HepG2 (cell line): ENCODE results near the gene NPB. TPM values are rescaled to one million over a fixed set of nuclear protein-coding genes. Genes with fewer than 3 reads are reported as not detected.

Experiments used
- FOSL1 ChIP-seq: sonication (generic); formaldehyde crosslinking; IDR thresholded peaks from 2 replicates; pipeline ENCODE4 v1.9.0; 2021; ENCODE audit warnings: missing genetic modification reagents, borderline replicate concordance
- GZF1 ChIP-seq: sonication (generic); formaldehyde crosslinking; IDR thresholded peaks from 2 replicates; pipeline ENCODE4 v1.5.1; 2020; ENCODE audit warnings: mild to moderate bottlenecking, missing genetic modification reagents
- JARID2 ChIP-seq: sonication (generic); formaldehyde crosslinking; IDR thresholded peaks from 2 replicates; pipeline ENCODE4 v1.8.1; 2023; ENCODE audit warnings: missing genetic modification reagents, inconsistent platforms; ENCODE audit not compliant: insufficient replicate concordance
- MXD4 ChIP-seq: IDR thresholded peaks from 2 replicates; pipeline ENCODE4 v1.6.1; 2016; ENCODE audit warnings: mild to moderate bottlenecking, missing biosample characterization, missing genetic modification reagents
- NFKBIZ ChIP-seq: IDR thresholded peaks from 2 replicates; pipeline ENCODE4 v1.6.1; 2018; ENCODE audit warnings: missing genetic modification reagents, missing compliant biosample characterization
- TCF12 ChIP-seq, 2 experiments: fragments of 450-650 bp in 1 of 2; sonication (generic) in 1 of 2; formaldehyde crosslinking in 1 of 2; IDR thresholded peaks; 2 replicates each; pipeline versions ENCODE4 v1.6.1 to v1.8.0; 2017 to 2022; ENCODE audit warnings: antibody characterized with exemption in 1 of 2, mild to moderate bottlenecking in 1 of 2, missing genetic modification reagents in 1 of 2, moderate library complexity in 1 of 2
- TFDP2 ChIP-seq: sonication (generic); formaldehyde crosslinking; IDR thresholded peaks from 2 replicates; pipeline ENCODE4 v1.4.0; 2020; ENCODE audit warnings: missing genetic modification reagents
- ZNF20 ChIP-seq: sonication (generic); formaldehyde crosslinking; IDR thresholded peaks from 2 replicates; pipeline ENCODE4 v1.4.0; 2020; ENCODE audit warnings: mild to moderate bottlenecking, moderate library complexity, missing genetic modification reagents
- ZNF235 ChIP-seq: sonication (generic); formaldehyde crosslinking; IDR thresholded peaks from 2 replicates; pipeline ENCODE4 v1.8.1; 2023; ENCODE audit warnings: mild to moderate bottlenecking, missing genetic modification reagents, borderline replicate concordance
- ZNF280D ChIP-seq: sonication (generic); formaldehyde crosslinking; IDR thresholded peaks from 2 replicates; pipeline ENCODE4 v1.5.1; 2020; ENCODE audit warnings: mild to moderate bottlenecking, missing genetic modification reagents
- ZNF34 ChIP-seq: sonication (generic); formaldehyde crosslinking; IDR thresholded peaks from 2 replicates; pipeline ENCODE4 v1.4.0; 2020; ENCODE audit warnings: mild to moderate bottlenecking, missing genetic modification reagents, borderline replicate concordance
- ZNF383 ChIP-seq: sonication (generic); formaldehyde crosslinking; IDR thresholded peaks from 2 replicates; pipeline ENCODE4 v1.4.0; 2020; ENCODE audit warnings: missing genetic modification reagents, mild to moderate bottlenecking, borderline replicate concordance
- ZNF614 ChIP-seq: IDR thresholded peaks from 2 replicates; pipeline ENCODE4 v1.6.1; 2018; ENCODE audit warnings: missing biosample characterization, missing genetic modification reagents, inconsistent platforms, borderline replicate concordance
- ZNF782 ChIP-seq: sonication (generic); formaldehyde crosslinking; IDR thresholded peaks from 2 replicates; pipeline ENCODE4 v1.4.0; 2020; ENCODE audit warnings: missing genetic modification reagents, mild to moderate bottlenecking, borderline replicate concordance
- ZNF883 ChIP-seq: sonication (generic); formaldehyde crosslinking; IDR thresholded peaks from 2 replicates; pipeline ENCODE4 v1.5.1; 2020; ENCODE audit warnings: mild to moderate bottlenecking, missing genetic modification reagents; ENCODE audit errors: not compliant biosample characterization
- polyA plus RNA-seq, 8 experiments: library from polyadenylated mRNA; depleted of rRNA in 3 of 8; stranded (reverse) in 7 of 8; unstranded in 1 of 8; fragments of >200 nt; fragmentation: Illumina TruSeq in 4 of 8; extraction: Trizol in 4 of 8; gene quantifications; 2 replicates each; pipeline versions ENCODE4 v1.2.1 to v1.2.3, GENCODE V29; 2011 to 2016; ENCODE audit warnings: low read depth in 4 of 8, missing spikeins in 1 of 8, mixed read lengths in 1 of 8; ENCODE audit not compliant: insufficient read depth in 1 of 8
- total RNA-seq, 5 experiments: library from RNA; depleted of rRNA; stranded (reverse); fragments of >200 nt; fragmentation: Illumina TruSeq; extraction: Trizol; gene quantifications; 2 replicates each; pipeline ENCODE4 v1.2.3, GENCODE V29; 2016; ENCODE audit warnings: low read depth in 1 of 5
- TF ChIP-seq, protein P1 (sequence below): sonication (generic); formaldehyde crosslinking; conservative IDR thresholded peaks from 2 replicates; pipeline ENCODE4 v1.4.0; 2020; ENCODE audit warnings: missing genetic modification reagents
- TF ChIP-seq, protein P2 (sequence below): sonication (generic); formaldehyde crosslinking; IDR thresholded peaks from 2 replicates; pipeline ENCODE4 v1.8.0; 2022; ENCODE audit warnings: mild to moderate bottlenecking, missing genetic modification reagents; ENCODE audit not compliant: insufficient replicate concordance
- TF ChIP-seq, protein P3 (sequence below): sonication (generic); formaldehyde crosslinking; IDR thresholded peaks from 2 replicates; pipeline ENCODE4 v1.8.0; 2022; ENCODE audit warnings: low read depth, missing genetic modification reagents

Gene NPB
- total and polyA plus RNA-seq, 2 of the 13 experiments (the other 11 are each of a cell fraction or from before 2014, with no cell fraction given): 0.11 to 0.93 TPM

DNA sequence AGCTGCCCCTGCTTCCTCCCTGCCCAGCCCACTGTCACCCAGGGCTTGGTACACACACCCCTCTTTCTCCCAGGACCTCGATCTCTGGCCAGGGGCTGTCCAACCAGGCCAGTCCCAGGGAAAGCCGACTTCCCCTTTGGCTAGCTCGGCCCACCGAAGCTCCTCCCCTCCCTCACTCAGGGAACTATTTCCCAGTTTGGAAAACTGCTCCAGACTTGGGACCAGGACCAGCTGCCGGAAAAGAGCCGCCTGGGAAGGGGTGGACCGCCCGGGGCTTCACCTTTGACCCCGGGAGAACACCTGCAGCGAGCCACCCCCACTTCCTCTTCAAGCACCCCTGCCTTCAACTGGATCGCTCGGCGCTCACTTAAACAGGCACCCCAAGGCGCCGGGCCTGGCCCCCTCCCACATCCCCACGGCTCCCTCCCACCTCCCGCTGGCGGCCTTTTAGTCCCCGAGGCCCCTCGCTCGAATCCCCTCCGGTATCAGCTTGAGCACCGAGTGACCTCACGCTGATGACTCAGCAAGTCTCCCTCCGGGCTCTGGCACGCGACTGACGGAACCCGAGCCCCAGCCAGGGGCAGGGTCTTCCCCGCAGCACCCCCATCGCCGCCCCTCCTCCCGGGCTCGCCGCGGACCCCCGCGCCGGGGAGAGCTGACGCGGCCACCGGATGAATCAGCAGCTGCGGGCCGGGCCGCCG, 24.6 kb downstream of the NPB start (continued):
- TF ChIP-seq ZNF34 (CRISPR knock-in tag) (no peak), TCF12 (IDR thresholded peaks at IDR 0.05) (no peak), TCF12 (CRISPR knock-in tag; IDR thresholded peaks at IDR 0.05) (no peak), ZNF614 (CRISPR knock-in tag) (peak; percentile 17; the same call in 1 of the 2 replicates), JARID2 (CRISPR knock-in tag) (no peak), FOSL1 (CRISPR knock-in tag) (no peak; the same call in 1 of the 2 replicates), ZNF782 (CRISPR knock-in tag) (no peak; the same call in 1 of the 2 replicates), ZNF20 (CRISPR knock-in tag) (no peak), ZNF235 (CRISPR knock-in tag) (no peak), NFKBIZ (CRISPR knock-in tag) (no peak), MXD4 (CRISPR knock-in tag) (peak; percentile 61; the same call in 1 of the 2 replicates), TFDP2 (CRISPR knock-in tag) (0 out of 2 replicates have a peak, but pooled peaks have one; percentile 39), ZNF883 (CRISPR knock-in tag) (peak; percentile 40), ZNF280D (CRISPR knock-in tag) (no peak), ZNF383 (no peak), GZF1 (no peak)
- TF ChIP-seq, protein P1, sequence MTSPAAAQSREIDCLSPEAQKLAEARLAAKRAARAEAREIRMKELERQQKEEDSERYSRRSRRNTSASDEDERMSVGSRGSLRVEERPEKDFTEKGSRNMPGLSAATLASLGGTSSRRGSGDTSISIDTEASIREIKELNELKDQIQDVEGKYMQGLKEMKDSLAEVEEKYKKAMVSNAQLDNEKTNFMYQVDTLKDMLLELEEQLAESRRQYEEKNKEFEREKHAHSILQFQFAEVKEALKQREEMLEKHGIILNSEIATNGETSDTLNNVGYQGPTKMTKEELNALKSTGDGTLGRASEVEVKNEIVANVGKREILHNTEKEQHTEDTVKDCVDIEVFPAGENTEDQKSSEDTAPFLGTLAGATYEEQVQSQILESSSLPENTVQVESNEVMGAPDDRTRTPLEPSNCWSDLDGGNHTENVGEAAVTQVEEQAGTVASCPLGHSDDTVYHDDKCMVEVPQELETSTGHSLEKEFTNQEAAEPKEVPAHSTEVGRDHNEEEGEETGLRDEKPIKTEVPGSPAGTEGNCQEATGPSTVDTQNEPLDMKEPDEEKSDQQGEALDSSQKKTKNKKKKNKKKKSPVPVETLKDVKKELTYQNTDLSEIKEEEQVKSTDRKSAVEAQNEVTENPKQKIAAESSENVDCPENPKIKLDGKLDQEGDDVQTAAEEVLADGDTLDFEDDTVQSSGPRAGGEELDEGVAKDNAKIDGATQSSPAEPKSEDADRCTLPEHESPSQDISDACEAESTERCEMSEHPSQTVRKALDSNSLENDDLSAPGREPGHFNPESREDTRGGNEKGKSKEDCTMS: no peak
- TF ChIP-seq, protein P2, sequence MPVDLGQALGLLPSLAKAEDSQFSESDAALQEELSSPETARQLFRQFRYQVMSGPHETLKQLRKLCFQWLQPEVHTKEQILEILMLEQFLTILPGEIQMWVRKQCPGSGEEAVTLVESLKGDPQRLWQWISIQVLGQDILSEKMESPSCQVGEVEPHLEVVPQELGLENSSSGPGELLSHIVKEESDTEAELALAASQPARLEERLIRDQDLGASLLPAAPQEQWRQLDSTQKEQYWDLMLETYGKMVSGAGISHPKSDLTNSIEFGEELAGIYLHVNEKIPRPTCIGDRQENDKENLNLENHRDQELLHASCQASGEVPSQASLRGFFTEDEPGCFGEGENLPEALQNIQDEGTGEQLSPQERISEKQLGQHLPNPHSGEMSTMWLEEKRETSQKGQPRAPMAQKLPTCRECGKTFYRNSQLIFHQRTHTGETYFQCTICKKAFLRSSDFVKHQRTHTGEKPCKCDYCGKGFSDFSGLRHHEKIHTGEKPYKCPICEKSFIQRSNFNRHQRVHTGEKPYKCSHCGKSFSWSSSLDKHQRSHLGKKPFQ: peak; percentile 43
- TF ChIP-seq, protein P3, sequence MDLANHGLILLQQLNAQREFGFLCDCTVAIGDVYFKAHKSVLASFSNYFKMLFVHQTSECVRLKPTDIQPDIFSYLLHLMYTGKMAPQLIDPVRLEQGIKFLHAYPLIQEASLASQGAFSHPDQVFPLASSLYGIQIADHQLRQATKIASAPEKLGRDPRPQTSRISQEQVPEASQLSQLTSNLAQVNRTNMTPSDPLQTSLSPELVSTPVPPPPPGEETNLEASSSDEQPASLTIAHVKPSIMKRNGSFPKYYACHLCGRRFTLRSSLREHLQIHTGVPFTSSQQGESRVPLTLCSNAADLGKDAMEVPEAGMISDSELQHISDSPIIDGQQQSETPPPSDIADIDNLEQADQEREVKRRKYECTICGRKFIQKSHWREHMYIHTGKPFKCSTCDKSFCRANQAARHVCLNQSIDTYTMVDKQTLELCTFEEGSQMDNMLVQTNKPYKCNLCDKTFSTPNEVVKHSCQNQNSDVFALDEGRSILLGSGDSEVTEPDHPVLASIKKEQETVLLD: peak; percentile 36; the same call in 1 of the 2 replicates
